OCI-LY3 (cell line): ENCODE data around the gene TARS2.

Experiments
- H2AFZ ChIP-seq: fragments of 200-600, 300-600 bp; shearing (Covaris generic); 2 replicates; pipeline ENCODE4 v1.6.0; 2014; ENCODE audit warnings: antibody characterized with exemption, low read depth, low read length
- H3K27ac ChIP-seq: fragments of 200-600, 300-600 bp; sonication (generic); 2 replicates; pipeline ENCODE4 v1.5.1; 2014; ENCODE audit warnings: mild to moderate bottlenecking, low read length, moderate library complexity, mixed read lengths
- H3K27me3 ChIP-seq: fragments of 200-600, 300-600 bp; sonication (generic); 2 replicates; pipeline ENCODE4 v1.6.1; 2014; ENCODE audit warnings: low read depth, low read length, mixed read lengths
- H3K36me3 ChIP-seq: fragments of 200-600, 300-600 bp; sonication (generic); replicated peaks from 2 replicates; pipeline ENCODE3; 2014; ENCODE audit warnings: low read depth, low read length, mixed read lengths
- H3K4me1 ChIP-seq: fragments of 300-600, 200-600 bp; sonication (generic); 2 replicates; pipeline ENCODE4 v1.6.1; 2014; ENCODE audit warnings: low read length, mixed read lengths
- H3K4me2 ChIP-seq: fragments of 200-600, 300-600 bp; sonication (generic); 2 replicates; pipeline ENCODE4 v1.6.1; 2014; ENCODE audit warnings: low read length, mixed read lengths
- H3K4me3 ChIP-seq: fragments of 300-600, 200-600 bp; sonication (generic); 2 replicates; pipeline ENCODE4 v1.5.1; 2014; ENCODE audit warnings: antibody characterized with exemption, mild to moderate bottlenecking, low read length, moderate library complexity
- H3K79me2 ChIP-seq: fragments of 300-600, 200-600 bp; shearing (Covaris generic); 2 replicates; pipeline ENCODE4 v1.6.1; 2014; ENCODE audit warnings: mild to moderate bottlenecking, low read length, mixed read lengths
- H3K9ac ChIP-seq: fragments of 300-600, 200-600 bp; shearing (Covaris generic); 2 replicates; pipeline ENCODE4 v1.6.0; 2014; ENCODE audit warnings: mild to moderate bottlenecking, low read length, moderate library complexity
- H3K9me3 ChIP-seq: fragments of 200-600, 300-600 bp; shearing (Covaris generic); 2 replicates; pipeline ENCODE4 v1.6.1; 2014; ENCODE audit warnings: low read length, mixed read lengths; ENCODE audit not compliant: insufficient read depth
- H4K20me1 ChIP-seq: fragments of 200-600, 300-600 bp; sonication (generic); 2 replicates; pipeline ENCODE4 v1.6.1; 2016; ENCODE audit warnings: low read length, mixed read lengths; ENCODE audit not compliant: insufficient read depth
- EZH2phosphoT487 ChIP-seq: fragments of 200-600 bp; shearing (Covaris generic); IDR thresholded peaks from 2 replicates; pipeline ENCODE4 v1.6.1; 2018; ENCODE audit warnings: antibody characterized with exemption, mixed run types, low read depth
- TF ChIP-seq, protein P1 (sequence below): fragments of 200-600, 300-600 bp; sonication (generic); IDR thresholded peaks from 2 replicates; pipeline ENCODE4 v1.5.1; 2014; ENCODE audit warnings: antibody characterized with exemption, low read length, low read depth

Gene TARS2

DNA sequence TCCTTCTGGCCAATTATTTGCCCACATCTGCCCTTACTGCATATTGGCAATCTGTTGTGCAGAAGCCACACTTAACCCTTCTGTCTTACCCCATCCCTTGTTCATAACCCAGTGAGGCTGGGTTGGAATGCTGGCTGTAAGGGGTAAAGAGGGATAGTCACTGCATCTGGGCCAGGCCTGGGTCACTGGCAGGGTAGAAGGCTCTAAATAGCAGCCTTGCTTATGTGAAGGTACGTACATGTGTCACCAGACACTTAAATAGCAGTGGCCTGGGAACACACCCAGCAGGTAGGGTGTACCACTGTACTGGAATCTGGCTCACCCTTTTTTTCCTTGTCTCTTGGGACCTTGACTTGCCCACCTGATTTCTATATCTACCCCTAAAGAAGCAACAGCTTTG is 9.9 kb upstream of the TARS2 start:
- H3K4me3 ChIP-seq: no peak overlapping the region
- no peak overlapping the region for H3K4me2 ChIP-seq
- TF ChIP-seq, protein P1, sequence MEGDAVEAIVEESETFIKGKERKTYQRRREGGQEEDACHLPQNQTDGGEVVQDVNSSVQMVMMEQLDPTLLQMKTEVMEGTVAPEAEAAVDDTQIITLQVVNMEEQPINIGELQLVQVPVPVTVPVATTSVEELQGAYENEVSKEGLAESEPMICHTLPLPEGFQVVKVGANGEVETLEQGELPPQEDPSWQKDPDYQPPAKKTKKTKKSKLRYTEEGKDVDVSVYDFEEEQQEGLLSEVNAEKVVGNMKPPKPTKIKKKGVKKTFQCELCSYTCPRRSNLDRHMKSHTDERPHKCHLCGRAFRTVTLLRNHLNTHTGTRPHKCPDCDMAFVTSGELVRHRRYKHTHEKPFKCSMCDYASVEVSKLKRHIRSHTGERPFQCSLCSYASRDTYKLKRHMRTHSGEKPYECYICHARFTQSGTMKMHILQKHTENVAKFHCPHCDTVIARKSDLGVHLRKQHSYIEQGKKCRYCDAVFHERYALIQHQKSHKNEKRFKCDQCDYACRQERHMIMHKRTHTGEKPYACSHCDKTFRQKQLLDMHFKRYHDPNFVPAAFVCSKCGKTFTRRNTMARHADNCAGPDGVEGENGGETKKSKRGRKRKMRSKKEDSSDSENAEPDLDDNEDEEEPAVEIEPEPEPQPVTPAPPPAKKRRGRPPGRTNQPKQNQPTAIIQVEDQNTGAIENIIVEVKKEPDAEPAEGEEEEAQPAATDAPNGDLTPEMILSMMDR: no peak
- TF ChIP-seq EZH2phosphoT487: no peak
- H3K9ac ChIP-seq: no peak overlapping the region
- H3K9me3 ChIP-seq: no peaks in the 10 kb centered on the region
- H3K27me3 ChIP-seq: no peaks in the 10 kb centered on the region
- H3K27ac ChIP-seq: no peak overlapping the region
- no peaks in the 10 kb centered on the region for H3K4me1 ChIP-seq
- no peaks in the 10 kb centered on the region for H3K79me2 ChIP-seq
- peaks cover 5% of the 10 kb centered on the region for H3K36me3 ChIP-seq
- H2AFZ ChIP-seq: no peak overlapping the region
- no peaks in the 10 kb centered on the region for H4K20me1 ChIP-seq

DNA sequence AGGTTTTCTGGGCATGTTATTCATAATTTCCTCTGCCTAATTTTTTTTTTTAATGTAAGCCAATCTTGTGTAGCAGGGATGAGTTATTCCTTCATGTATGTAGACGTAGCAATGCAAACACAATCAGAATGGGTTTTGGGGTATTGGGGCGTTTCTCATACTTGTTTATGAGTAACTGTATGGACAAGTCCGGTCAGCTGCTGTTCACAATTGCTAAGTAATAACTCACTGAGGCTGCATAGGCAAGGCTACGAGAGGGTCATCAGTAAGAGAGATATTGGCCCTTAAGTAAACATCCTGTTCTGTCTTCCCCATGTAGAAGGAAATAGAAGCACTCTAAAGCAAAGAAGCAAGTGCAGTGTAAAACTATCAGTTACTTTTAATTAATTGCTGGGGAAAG is 9.5 kb upstream of the TARS2 start:
- no peaks in the 10 kb centered on the region for H3K9me3 ChIP-seq
- H2AFZ ChIP-seq: no peak overlapping the region
- H3K9ac ChIP-seq: no peak overlapping the region
- no peak overlapping the region for H3K27ac ChIP-seq
- H3K27me3 ChIP-seq: no peaks in the 10 kb centered on the region
- no peaks in the 10 kb centered on the region for H3K79me2 ChIP-seq
- no peak for TF ChIP-seq EZH2phosphoT487
- TF ChIP-seq, protein P1: no peak
- H4K20me1 ChIP-seq: no peaks in the 10 kb centered on the region
- no peak overlapping the region for H3K4me3 ChIP-seq
- H3K4me2 ChIP-seq: no peak overlapping the region
- H3K36me3 ChIP-seq: peaks cover 4% of the 10 kb centered on the region
- H3K4me1 ChIP-seq: no peaks in the 10 kb centered on the region

DNA sequence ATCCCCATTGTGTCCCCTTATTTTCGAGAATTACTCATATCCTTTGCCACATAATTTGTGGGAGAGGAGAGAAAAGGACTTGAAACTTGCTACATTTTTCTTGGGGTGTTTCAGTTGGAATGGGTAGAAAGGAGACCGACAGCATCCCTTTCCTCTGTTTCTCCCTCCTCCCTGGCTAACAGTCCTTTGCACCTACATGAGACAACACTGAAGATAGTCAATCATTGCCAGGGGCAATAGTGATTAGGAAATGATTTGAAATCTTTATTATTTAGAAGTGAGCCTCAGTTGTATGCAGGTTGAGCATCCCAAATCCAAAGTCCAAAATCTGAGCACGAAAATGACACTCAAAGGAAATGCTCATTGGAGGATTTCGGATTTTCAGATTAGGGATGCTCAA is 7.8 kb upstream of the TARS2 start:
- H3K27ac ChIP-seq: no peak overlapping the region
- no peaks in the 10 kb centered on the region for H3K27me3 ChIP-seq
- no peak overlapping the region for H3K9ac ChIP-seq
- no peaks in the 10 kb centered on the region for H3K79me2 ChIP-seq
- no peak overlapping the region for H3K4me3 ChIP-seq
- H2AFZ ChIP-seq: no peak overlapping the region
- TF ChIP-seq, protein P1: no peak
- no peak for TF ChIP-seq EZH2phosphoT487
- H3K4me1 ChIP-seq: no peaks in the 10 kb centered on the region
- H3K36me3 ChIP-seq: no peaks in the 10 kb centered on the region
- H3K9me3 ChIP-seq: no peaks in the 10 kb centered on the region
- no peaks in the 10 kb centered on the region for H4K20me1 ChIP-seq
- no peak overlapping the region for H3K4me2 ChIP-seq

DNA sequence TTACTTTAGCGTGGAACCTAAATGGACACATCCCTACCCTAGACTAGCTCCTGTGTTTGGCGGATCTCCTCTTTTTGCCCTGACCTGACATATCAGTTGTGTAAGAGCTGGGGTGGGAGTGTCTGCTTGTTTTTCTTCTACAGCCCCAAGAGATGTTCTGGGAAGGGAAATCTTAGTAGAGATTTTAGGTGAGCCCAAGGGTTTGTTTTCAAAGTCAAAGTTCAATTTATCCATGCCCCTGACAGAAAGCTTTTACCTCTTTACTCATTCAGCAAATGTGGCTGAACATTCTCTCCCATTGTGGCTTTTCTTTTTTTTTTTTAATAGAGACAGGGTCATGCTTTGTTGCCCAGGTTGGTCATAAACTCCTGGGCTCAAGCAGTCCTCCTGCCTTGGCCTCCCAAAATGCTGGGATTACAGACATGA is 7.3 kb upstream of the TARS2 start:
- Histone ChIP-seq H3K9me3 (no peaks in the 10 kb centered on the region), H2AFZ (no peak overlapping the region), H3K4me3 (no peak overlapping the region), H3K36me3 (no peaks in the 10 kb centered on the region), H3K4me2 (no peak overlapping the region), H4K20me1 (no peaks in the 10 kb centered on the region), H3K27me3 (no peaks in the 10 kb centered on the region), H3K79me2 (no peaks in the 10 kb centered on the region), H3K9ac (no peak overlapping the region), H3K27ac (no peak overlapping the region), H3K4me1 (no peaks in the 10 kb centered on the region)
- no peak for TF ChIP-seq EZH2phosphoT487
- TF ChIP-seq, protein P1: no peak
